Tibial artery (tissue), 4 donors: ENCODE data around the gene COPS7A.

ENCODE experiments used
- DNase-seq, 2 donors: peaks; one replicate each; pipeline ENCODE4 v3.0.0-alpha.2; 2019
- H3K27ac ChIP-seq, 2 donors: fragments of 200-600 bp; sonication (generic) in 1 of 2; 1 replicate in 1 of 2; 2 replicates in 1 of 2; pipeline ENCODE4 v1.5.1; 2018 to 2019; ENCODE audit warnings: mild to moderate bottlenecking in 1 of 2
- H3K27me3 ChIP-seq, 2 donors: fragments of 200-600 bp; sonication (generic) in 1 of 2; one replicate each; pipeline versions ENCODE4 v1.5.1 to v1.6.0; 2016 to 2019
- H3K36me3 ChIP-seq, 3 donors: fragments of 200-600 bp; sonication (generic) in 2 of 3; one replicate each; pipeline ENCODE4 v1.5.1; 2016 to 2019; ENCODE audit warnings: mild to moderate bottlenecking in 2 of 3
- H3K4me1 ChIP-seq, 4 donors: fragments of 200-600 bp; sonication (generic) in 2 of 4; 1 replicate in 3 of 4; 2 replicates in 1 of 4; pipeline ENCODE4 v1.5.1; 2016 to 2019
- H3K4me3 ChIP-seq, 2 donors: fragments of 200-600 bp; sonication (generic) in 1 of 2; 1 replicate in 1 of 2; 2 replicates in 1 of 2; pipeline ENCODE4 v1.5.1; 2018 to 2019; ENCODE audit warnings: mild to moderate bottlenecking in 2 of 2
- H3K9me3 ChIP-seq, 3 donors: fragments of 200-600 bp; sonication (generic) in 1 of 3; one replicate each; pipeline ENCODE4 v1.5.1; 2016 to 2019
- intact Hi-C: fragments of 100-400 bp; cut with DNase I; formaldehyde crosslinking; loops from one replicate; pipeline ENCODE4 v1.15.0; 2023; ENCODE audit warnings: low total_unique reads
- TF ChIP-seq, protein P1 (sequence below), 2 experiments: fragments of 200-600 bp in 1 of 2; fragments of 450-650 bp in 1 of 2; IDR thresholded peaks; one replicate each; pipeline ENCODE4 v1.5.1; 2017 to 2019; ENCODE audit warnings: antibody characterized with exemption in 2 of 2, mild to moderate bottlenecking in 1 of 2, moderate library complexity in 1 of 2

Gene COPS7A

GRCh38 chr12:6695313-6696045, 28.4 kb upstream of the COPS7A start:
- Histone ChIP-seq H3K4me3 (no peak overlapping the region), H3K9me3 (no peaks in the 10 kb centered on the region), H3K27ac (no peak overlapping the region), H3K36me3 (no peaks in the 10 kb centered on the region), H3K4me1 (peaks cover 0 to 13% (median 10%) of the 10 kb centered on the region in 4 donors), H3K27me3 (peaks cover 0 to 65% of the 10 kb centered on the region in 2 donors)
- no peak for DNase-seq
- intact Hi-C loops, result no loop called here
- TF ChIP-seq, protein P1, sequence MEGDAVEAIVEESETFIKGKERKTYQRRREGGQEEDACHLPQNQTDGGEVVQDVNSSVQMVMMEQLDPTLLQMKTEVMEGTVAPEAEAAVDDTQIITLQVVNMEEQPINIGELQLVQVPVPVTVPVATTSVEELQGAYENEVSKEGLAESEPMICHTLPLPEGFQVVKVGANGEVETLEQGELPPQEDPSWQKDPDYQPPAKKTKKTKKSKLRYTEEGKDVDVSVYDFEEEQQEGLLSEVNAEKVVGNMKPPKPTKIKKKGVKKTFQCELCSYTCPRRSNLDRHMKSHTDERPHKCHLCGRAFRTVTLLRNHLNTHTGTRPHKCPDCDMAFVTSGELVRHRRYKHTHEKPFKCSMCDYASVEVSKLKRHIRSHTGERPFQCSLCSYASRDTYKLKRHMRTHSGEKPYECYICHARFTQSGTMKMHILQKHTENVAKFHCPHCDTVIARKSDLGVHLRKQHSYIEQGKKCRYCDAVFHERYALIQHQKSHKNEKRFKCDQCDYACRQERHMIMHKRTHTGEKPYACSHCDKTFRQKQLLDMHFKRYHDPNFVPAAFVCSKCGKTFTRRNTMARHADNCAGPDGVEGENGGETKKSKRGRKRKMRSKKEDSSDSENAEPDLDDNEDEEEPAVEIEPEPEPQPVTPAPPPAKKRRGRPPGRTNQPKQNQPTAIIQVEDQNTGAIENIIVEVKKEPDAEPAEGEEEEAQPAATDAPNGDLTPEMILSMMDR (IDR thresholded peaks at IDR 0.05), result no peak

DNA sequence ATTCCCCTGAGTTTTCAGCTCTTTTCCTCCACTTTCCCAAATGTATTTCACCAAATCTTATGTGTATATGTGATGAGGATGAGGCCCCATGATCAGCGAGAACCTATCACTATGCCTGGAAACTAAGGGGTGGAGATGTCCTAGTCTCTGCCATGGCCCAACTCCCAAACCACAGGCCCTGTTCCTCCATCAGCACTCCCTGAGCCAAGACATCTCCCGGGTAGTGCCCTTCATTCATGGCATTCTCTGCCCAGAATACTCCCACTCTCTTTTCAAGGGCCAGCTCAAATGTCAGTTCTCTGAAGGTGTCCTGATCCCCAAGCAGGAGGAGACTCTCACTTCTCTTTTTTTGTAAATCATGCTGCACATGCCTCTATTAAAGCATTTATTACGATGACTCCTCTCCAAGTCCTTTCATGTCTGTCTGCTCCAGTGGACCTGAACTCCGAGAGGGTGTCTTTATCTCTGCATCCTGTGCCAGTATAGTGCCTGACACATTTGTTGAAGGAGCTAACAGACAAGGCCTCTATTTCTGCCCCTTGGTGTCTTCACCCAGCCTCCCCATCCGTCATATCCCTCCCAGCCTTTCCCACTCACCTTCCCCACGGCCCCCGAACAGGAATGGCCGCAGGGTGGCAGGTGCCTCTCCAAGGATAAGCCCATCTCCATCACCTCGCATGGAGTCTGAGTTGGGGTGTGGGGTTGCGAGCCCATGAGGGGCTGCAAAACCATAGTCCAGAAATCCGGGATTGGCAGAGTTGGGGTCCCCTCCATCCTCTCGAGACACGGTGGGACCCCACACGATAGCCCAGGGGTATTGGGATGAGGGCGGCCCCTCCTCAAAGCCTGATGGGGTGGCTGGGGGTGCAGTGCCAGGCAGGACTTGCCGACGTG, 26.9 kb upstream of the COPS7A start:
- Histone ChIP-seq H3K4me3 (no peak overlapping the region), H3K36me3 (no peaks in the 10 kb centered on the region), H3K27ac (no peak overlapping the region), H3K27me3 (peaks cover 0 to 80% of the 10 kb centered on the region in 2 donors), H3K4me1 (peaks cover 0 to 18% (median 12%) of the 10 kb centered on the region in 4 donors), H3K9me3 (no peaks in the 10 kb centered on the region)
- no peak for DNase-seq
- intact Hi-C loops, result no loop called here
- TF ChIP-seq, protein P1 (IDR thresholded peaks at IDR 0.05), result no peak

GRCh38 chr12:6697584-6698351, 26.1 kb upstream of the COPS7A start:
- intact Hi-C loops, result no loop called here
- DNase-seq, result no peak
- Histone ChIP-seq H3K9me3 (no peaks in the 10 kb centered on the region), H3K36me3 (no peaks in the 10 kb centered on the region), H3K27ac (no peak overlapping the region), H3K4me3 (no peak overlapping the region), H3K27me3 (peaks cover 3 to 88% of the 10 kb centered on the region in 2 donors), H3K4me1 (peaks cover 0 to 18% (median 12%) of the 10 kb centered on the region in 4 donors)
- TF ChIP-seq, protein P1 (IDR thresholded peaks at IDR 0.05), result no peak

DNA sequence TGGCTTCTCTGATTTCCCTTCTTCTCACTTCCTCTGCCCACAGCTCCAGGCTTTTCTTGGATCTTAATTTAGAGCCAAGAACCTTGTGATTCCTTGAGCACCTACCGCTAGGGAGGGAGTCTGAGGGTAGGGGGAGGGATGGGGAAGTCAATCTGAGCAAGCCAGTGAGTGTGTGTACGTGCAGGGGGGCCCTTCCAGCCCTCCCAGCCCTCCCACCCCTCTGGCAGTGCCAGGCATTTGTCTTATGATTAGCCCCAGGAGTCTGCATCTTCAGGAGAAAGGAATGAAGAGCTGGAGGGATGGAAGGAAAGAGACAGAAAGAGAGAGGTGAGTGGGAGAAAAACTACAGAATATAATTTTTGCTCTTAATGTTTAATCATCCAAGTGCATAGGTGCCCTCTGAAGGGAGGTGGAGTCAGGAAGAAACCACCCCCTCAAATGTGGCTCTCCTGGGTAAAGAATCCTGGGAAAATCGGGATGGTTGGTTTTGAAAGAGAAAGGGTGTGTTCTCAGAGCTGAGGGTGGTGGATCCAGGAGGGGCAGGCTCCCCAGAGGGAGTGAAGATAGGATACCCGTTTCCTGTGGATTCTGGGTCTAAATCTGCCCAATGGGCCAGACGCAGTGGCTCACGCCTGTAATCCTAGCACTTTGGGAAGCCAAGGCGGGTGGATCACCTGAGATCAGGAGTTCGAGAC, 25.3 kb upstream of the COPS7A start:
- TF ChIP-seq, protein P1 (IDR thresholded peaks at IDR 0.05), result no peak
- Histone ChIP-seq H3K36me3 (no peaks in the 10 kb centered on the region), H3K4me3 (no peak overlapping the region), H3K27me3 (peaks cover 3 to 96% of the 10 kb centered on the region in 2 donors), H3K27ac (no peak overlapping the region), H3K4me1 (peaks cover 0 to 18% (median 12%) of the 10 kb centered on the region in 4 donors), H3K9me3 (no peaks in the 10 kb centered on the region)
- DNase-seq, result no peak
- intact Hi-C loops, result no loop called here
